ENCODE measurements around the gene NFIA.

The NFIA gene

GRCh38 chr1:61253059-61253735 is 170.8 kb downstream of the NFIA start:
- DNase-seq (ENCODE audit: insufficient read length) (no peak), FAIRE-seq (no peak)
- TF ChIP-seq TAF1 (IDR thresholded peaks at IDR 0.05; ENCODE audit: borderline replicate concordance, low read depth, low read length) (no peak), POLR2A (IDR thresholded peaks at IDR 0.05; ENCODE audit: low read depth, low read length) (no peak), POLR2AphosphoS5 (IDR thresholded peaks at IDR 0.05; ENCODE audit: low read depth, low read length) (no peak)

GRCh38 chr1:61253912-61254633 is 171.7 kb downstream of the NFIA start:
- FAIRE-seq: no peak

GRCh38 chr1:61254634-61255357 is 172.4 kb downstream of the NFIA start:
- TF ChIP-seq POLR2AphosphoS5 (IDR thresholded peaks at IDR 0.05; ENCODE audit: low read depth, low read length) (no peak), POLR2A (IDR thresholded peaks at IDR 0.05; ENCODE audit: low read depth, low read length) (no peak), TAF1 (IDR thresholded peaks at IDR 0.05; ENCODE audit: borderline replicate concordance, low read depth, low read length) (no peak)
- DNase-seq (ENCODE audit: insufficient read length): no peak
- FAIRE-seq: no peak

More at GRCh38 chr1:61253912-61254633, 171.7 kb downstream of the NFIA start:
- no peak for DNase-seq (ENCODE audit: insufficient read length)
- TF ChIP-seq TAF1 (IDR thresholded peaks at IDR 0.05; ENCODE audit: borderline replicate concordance, low read depth, low read length) (no peak), POLR2AphosphoS5 (IDR thresholded peaks at IDR 0.05; ENCODE audit: low read depth, low read length) (no peak), POLR2A (IDR thresholded peaks at IDR 0.05; ENCODE audit: low read depth, low read length) (no peak)

GRCh38 chr1:61255358-61255703 is 173.0 kb downstream of the NFIA start:
- FAIRE-seq (no peak), DNase-seq (ENCODE audit: insufficient read length) (no peak)
- no peak for TF ChIP-seq POLR2AphosphoS5 (IDR thresholded peaks at IDR 0.05; ENCODE audit: low read depth, low read length)
- no peak for TF ChIP-seq POLR2A (IDR thresholded peaks at IDR 0.05; ENCODE audit: low read depth, low read length)
- no peak for TF ChIP-seq TAF1 (IDR thresholded peaks at IDR 0.05; ENCODE audit: borderline replicate concordance, low read depth, low read length)

- TF ChIP-seq TAF1 (IDR thresholded peaks at IDR 0.05; ENCODE audit: borderline replicate concordance, low read depth, low read length) (no peak), POLR2AphosphoS5 (IDR thresholded peaks at IDR 0.05; ENCODE audit: low read depth, low read length) (no peak), POLR2A (IDR thresholded peaks at IDR 0.05; ENCODE audit: low read depth, low read length) (no peak)
- FAIRE-seq: no peak
- DNase-seq (ENCODE audit: insufficient read length): no peak
Measured at GRCh38 chr1:61259379-61260148, 177.2 kb downstream of the NFIA start.

- FAIRE-seq: no peak
- TF ChIP-seq TAF1 (IDR thresholded peaks at IDR 0.05; ENCODE audit: borderline replicate concordance, low read depth, low read length) (no peak), POLR2A (IDR thresholded peaks at IDR 0.05; ENCODE audit: low read depth, low read length) (no peak), POLR2AphosphoS5 (IDR thresholded peaks at IDR 0.05; ENCODE audit: low read depth, low read length) (no peak)
- DNase-seq (ENCODE audit: insufficient read length): no peak
Measured at GRCh38 chr1:61260171-61260570, 177.8 kb downstream of the NFIA start.

- TF ChIP-seq TAF1 (IDR thresholded peaks at IDR 0.05; ENCODE audit: borderline replicate concordance, low read depth, low read length) (no peak), POLR2AphosphoS5 (IDR thresholded peaks at IDR 0.05; ENCODE audit: low read depth, low read length) (no peak), POLR2A (IDR thresholded peaks at IDR 0.05; ENCODE audit: low read depth, low read length) (no peak)
- FAIRE-seq: no peak
- DNase-seq (ENCODE audit: insufficient read length): no peak
Measured at GRCh38 chr1:61261595-61261994, 179.2 kb downstream of the NFIA start.

- DNase-seq (ENCODE audit: insufficient read length) (no peak), FAIRE-seq (no peak)
- no peak for TF ChIP-seq POLR2AphosphoS5 (IDR thresholded peaks at IDR 0.05; ENCODE audit: low read depth, low read length)
- no peak for TF ChIP-seq POLR2A (IDR thresholded peaks at IDR 0.05; ENCODE audit: low read depth, low read length)
- no peak for TF ChIP-seq TAF1 (IDR thresholded peaks at IDR 0.05; ENCODE audit: borderline replicate concordance, low read depth, low read length)
Measured at GRCh38 chr1:61263905-61264824, 181.8 kb downstream of the NFIA start.

- DNase-seq (ENCODE audit: insufficient read length) (no peak), FAIRE-seq (no peak)
- TF ChIP-seq POLR2A (IDR thresholded peaks at IDR 0.05; ENCODE audit: low read depth, low read length) (no peak), POLR2AphosphoS5 (IDR thresholded peaks at IDR 0.05; ENCODE audit: low read depth, low read length) (no peak), TAF1 (IDR thresholded peaks at IDR 0.05; ENCODE audit: borderline replicate concordance, low read depth, low read length) (no peak)
Measured at GRCh38 chr1:61264825-61265242, 182.5 kb downstream of the NFIA start.

- no peak for DNase-seq (ENCODE audit: insufficient read length)
- TF ChIP-seq TAF1 (IDR thresholded peaks at IDR 0.05; ENCODE audit: borderline replicate concordance, low read depth, low read length) (no peak), POLR2AphosphoS5 (IDR thresholded peaks at IDR 0.05; ENCODE audit: low read depth, low read length) (no peak), POLR2A (IDR thresholded peaks at IDR 0.05; ENCODE audit: low read depth, low read length) (no peak)
- no peak for FAIRE-seq
Measured at GRCh38 chr1:61265665-61266064, 183.3 kb downstream of the NFIA start.

Measured in GM12892 (cell line).